Measurements from ENCODE around the gene LMF2. TPM values are rescaled to one million over a fixed set of nuclear protein-coding genes. Genes with fewer than 3 reads are reported as not detected.

LMF2 gene
- polyA plus RNA-seq, 1 donor: 48.8 TPM

GRCh38 chr22:50481045-50481439, 26.5 kb downstream of the LMF2 start:
- H3K27ac ChIP-seq (ENCODE audit: low read length): no peak overlapping the region
- H3K4me1 ChIP-seq (ENCODE audit: control insufficient read depth, insufficient read depth, low read length): peaks cover 24% of the 10 kb centered on the region
- DNase-seq: no peak
- H3K4me3 ChIP-seq (ENCODE audit: low read length): peak overlapping the region; percentile 43
- peaks cover 44% of the 10 kb centered on the region for H3K27me3 ChIP-seq (ENCODE audit: control insufficient read depth, insufficient read depth, low read length)
- WGBS (ENCODE audit: insufficient coverage, low lambda C conversion rate): no CpG with 5 or more reads among the region's 45 CpGs
- no peaks in the 10 kb centered on the region for H3K36me3 ChIP-seq (ENCODE audit: control insufficient read depth, insufficient read depth, low read length)
- H3K9me3 ChIP-seq (ENCODE audit: control insufficient read depth, low read depth, low read length): peaks cover 8% of the 10 kb centered on the region

GRCh38 chr22:50479721-50480120, 27.8 kb downstream of the LMF2 start:
- Histone ChIP-seq H3K9me3 (ENCODE audit: control insufficient read depth, low read depth, low read length) (peaks cover 8% of the 10 kb centered on the region), H3K4me3 (ENCODE audit: low read length) (no peak overlapping the region), H3K4me1 (ENCODE audit: control insufficient read depth, insufficient read depth, low read length) (peaks cover 22% of the 10 kb centered on the region), H3K27me3 (ENCODE audit: control insufficient read depth, insufficient read depth, low read length) (peaks cover 44% of the 10 kb centered on the region), H3K27ac (ENCODE audit: low read length) (no peak overlapping the region), H3K36me3 (ENCODE audit: control insufficient read depth, insufficient read depth, low read length) (no peaks in the 10 kb centered on the region)
- WGBS (ENCODE audit: insufficient coverage, low lambda C conversion rate): no CpG with 5 or more reads among the region's 11 CpGs
- DNase-seq: no peak

- DNase-seq: no peak
- WGBS (ENCODE audit: insufficient coverage, low lambda C conversion rate): no CpG with 5 or more reads among the region's 12 CpGs
- H3K4me3 ChIP-seq (ENCODE audit: low read length): no peak overlapping the region
These were observed 29.6 kb downstream of the LMF2 start for GRCh38 chr22:50477923-50478322.

DNA sequence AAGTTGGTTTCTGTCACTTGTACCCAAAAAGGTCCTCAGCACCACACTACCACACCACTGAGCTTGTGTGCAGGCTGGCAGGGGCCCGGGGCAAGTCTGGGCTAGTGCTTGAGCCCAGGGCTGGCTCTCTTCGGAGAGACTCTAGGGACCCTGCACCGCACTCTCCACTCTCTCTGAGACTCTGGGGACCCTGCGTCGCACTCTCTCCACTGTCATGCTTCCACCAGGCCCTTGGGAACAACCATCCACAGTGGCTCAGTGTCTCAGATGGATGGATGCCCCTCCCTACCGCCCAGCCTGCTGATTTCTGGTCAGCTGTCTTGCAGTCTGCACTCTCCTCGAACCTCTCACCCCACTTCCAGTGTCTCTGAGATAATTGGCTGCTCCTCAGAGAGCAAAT, 30.6 kb downstream of the LMF2 start:
- DNase-seq: no peak
- WGBS (ENCODE audit: insufficient coverage, low lambda C conversion rate): no CpG with 5 or more reads among the region's 7 CpGs

More at GRCh38 chr22:50477923-50478322, 29.6 kb downstream of the LMF2 start:
- Histone ChIP-seq H3K9me3 (ENCODE audit: control insufficient read depth, low read depth, low read length) (peaks cover 8% of the 10 kb centered on the region), H3K27me3 (ENCODE audit: control insufficient read depth, insufficient read depth, low read length) (peaks cover 44% of the 10 kb centered on the region), H3K4me1 (ENCODE audit: control insufficient read depth, insufficient read depth, low read length) (peaks cover 20% of the 10 kb centered on the region), H3K27ac (ENCODE audit: low read length) (no peak overlapping the region), H3K36me3 (ENCODE audit: control insufficient read depth, insufficient read depth, low read length) (no peaks in the 10 kb centered on the region)

DNA sequence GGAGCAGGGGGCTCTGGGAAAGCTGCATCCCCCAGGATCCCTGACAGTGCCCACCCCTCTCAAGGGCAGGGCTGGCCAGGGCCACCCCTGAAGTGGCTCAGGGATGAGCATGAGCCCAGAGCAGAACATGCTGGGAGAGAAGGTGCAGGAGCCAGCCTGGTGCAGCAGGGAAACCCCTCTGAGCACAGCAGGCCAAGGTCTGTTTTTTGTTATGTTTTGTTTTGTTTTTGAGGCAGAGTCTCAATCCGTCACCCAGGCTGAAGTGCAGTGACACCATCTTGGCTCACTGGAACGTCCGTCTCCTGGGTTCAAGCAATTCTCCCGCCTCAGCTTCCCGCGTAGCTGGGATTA, 31.9 kb downstream of the LMF2 start:
- H3K27me3 ChIP-seq (ENCODE audit: control insufficient read depth, insufficient read depth, low read length): peaks cover 29% of the 10 kb centered on the region
- H3K36me3 ChIP-seq (ENCODE audit: control insufficient read depth, insufficient read depth, low read length): peaks cover 4% of the 10 kb centered on the region
- no peak overlapping the region for H3K27ac ChIP-seq (ENCODE audit: low read length)
- no CpG with 5 or more reads among the region's 6 CpGs for WGBS (ENCODE audit: insufficient coverage, low lambda C conversion rate)
- H3K9me3 ChIP-seq (ENCODE audit: control insufficient read depth, low read depth, low read length): no peaks in the 10 kb centered on the region
- peaks cover 40% of the 10 kb centered on the region for H3K4me1 ChIP-seq (ENCODE audit: control insufficient read depth, insufficient read depth, low read length)
- H3K4me3 ChIP-seq (ENCODE audit: low read length): peak overlapping the region; percentile 69
- DNase-seq: no peak

More for the DNA sequence above, 30.6 kb downstream of the LMF2 start:
- Histone ChIP-seq H3K27ac (ENCODE audit: low read length) (no peak overlapping the region), H3K27me3 (ENCODE audit: control insufficient read depth, insufficient read depth, low read length) (peaks cover 36% of the 10 kb centered on the region), H3K9me3 (ENCODE audit: control insufficient read depth, low read depth, low read length) (peaks cover 5% of the 10 kb centered on the region), H3K4me1 (ENCODE audit: control insufficient read depth, insufficient read depth, low read length) (peaks cover 27% of the 10 kb centered on the region), H3K36me3 (ENCODE audit: control insufficient read depth, insufficient read depth, low read length) (peaks cover 2% of the 10 kb centered on the region), H3K4me3 (ENCODE audit: low read length) (no peak overlapping the region)

- DNase-seq: peak; percentile 92
- WGBS (ENCODE audit: insufficient coverage, low lambda C conversion rate): no CpG with 5 or more reads among the region's 97 CpGs
- no peaks in the 10 kb centered on the region for H3K9me3 ChIP-seq (ENCODE audit: control insufficient read depth, low read depth, low read length)
- peak within 1 kb of the TSS; percentile 61 for H3K27ac ChIP-seq (ENCODE audit: low read length)
- H3K4me3 ChIP-seq (ENCODE audit: low read length): peak within 1 kb of the TSS; percentile 72
- H3K4me1 ChIP-seq (ENCODE audit: control insufficient read depth, insufficient read depth, low read length): peaks cover 46% of the 10 kb centered on the region
- H3K36me3 ChIP-seq (ENCODE audit: control insufficient read depth, insufficient read depth, low read length): peaks cover 4% of the 10 kb centered on the region
- H3K27me3 ChIP-seq (ENCODE audit: control insufficient read depth, insufficient read depth, low read length): peaks cover 22% of the 10 kb centered on the region
These were observed 32.5 kb downstream of the LMF2 start, which contains the start of gene SBF1 for GRCh38 chr22:50474710-50475651. Gene SBF1 (minus strand): TSS chr22:50475035. CDS start chr22:50474840, 195 bp downstream.

DNA sequence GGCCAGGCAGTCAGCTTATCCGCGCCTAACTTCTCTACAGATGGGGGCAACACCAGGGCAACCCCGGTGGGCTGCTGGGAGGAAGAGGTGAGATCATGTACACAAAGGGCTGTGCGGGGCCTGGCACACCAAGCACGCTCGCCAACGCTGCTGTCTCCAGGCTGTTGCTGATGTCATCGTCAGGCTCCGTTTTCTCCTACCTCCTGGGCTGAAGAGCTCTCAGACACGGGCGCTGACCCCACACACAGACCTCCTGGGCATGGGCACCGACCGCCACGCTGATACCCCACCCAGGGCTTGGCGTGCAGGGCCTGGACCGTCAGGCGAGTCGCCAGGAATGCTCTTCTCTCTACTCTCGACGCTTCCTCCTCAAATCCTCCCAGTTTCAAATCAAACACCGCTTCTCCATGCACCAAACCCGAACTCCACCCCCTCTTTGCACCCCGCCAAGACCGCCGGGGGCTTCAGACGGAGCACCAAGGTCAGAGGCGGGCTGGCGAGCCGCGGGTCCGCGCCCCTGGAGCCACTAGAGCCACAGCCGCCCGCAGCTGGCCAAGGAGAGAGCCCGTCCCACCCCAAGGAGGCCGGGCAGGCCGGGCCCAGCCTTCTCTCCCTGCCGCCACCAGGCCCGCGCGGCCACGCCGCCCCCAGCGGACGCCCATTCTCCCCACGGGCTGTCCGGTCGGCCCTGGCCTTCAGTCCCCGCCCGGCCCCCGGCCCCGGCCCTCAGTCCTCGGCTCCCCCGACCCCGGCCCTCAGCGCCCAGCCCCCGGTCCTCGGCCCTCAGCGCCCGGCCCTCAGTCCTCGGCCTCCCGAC, 33.4 kb downstream of the LMF2 start:
- Histone ChIP-seq H3K4me1 (ENCODE audit: control insufficient read depth, insufficient read depth, low read length) (peaks cover 55% of the 10 kb centered on the region), H3K27me3 (ENCODE audit: control insufficient read depth, insufficient read depth, low read length) (peaks cover 15% of the 10 kb centered on the region), H3K27ac (ENCODE audit: low read length) (peak overlapping the region; percentile 61), H3K4me3 (ENCODE audit: low read length) (peak overlapping the region; percentile 72), H3K36me3 (ENCODE audit: control insufficient read depth, insufficient read depth, low read length) (peaks cover 5% of the 10 kb centered on the region), H3K9me3 (ENCODE audit: control insufficient read depth, low read depth, low read length) (no peaks in the 10 kb centered on the region)
- no CpG with 5 or more reads among the region's 62 CpGs for WGBS (ENCODE audit: insufficient coverage, low lambda C conversion rate)
- peak in 1 of 2 donors; percentile 59 for DNase-seq

- H3K4me3 ChIP-seq (ENCODE audit: low read length): no peak overlapping the region
- WGBS (ENCODE audit: insufficient coverage, low lambda C conversion rate): no CpG with 5 or more reads among the region's 6 CpGs
These were observed 34.4 kb downstream of the LMF2 start for GRCh38 chr22:50473088-50473487.

GRCh38 chr22:50471962-50472361, 35.5 kb downstream of the LMF2 start:
- Histone ChIP-seq H3K9me3 (ENCODE audit: control insufficient read depth, low read depth, low read length) (no peaks in the 10 kb centered on the region), H3K4me3 (ENCODE audit: low read length) (no peak overlapping the region), H3K4me1 (ENCODE audit: control insufficient read depth, insufficient read depth, low read length) (peaks cover 59% of the 10 kb centered on the region), H3K36me3 (ENCODE audit: control insufficient read depth, insufficient read depth, low read length) (peaks cover 19% of the 10 kb centered on the region), H3K27me3 (ENCODE audit: control insufficient read depth, insufficient read depth, low read length) (peaks cover 2% of the 10 kb centered on the region), H3K27ac (ENCODE audit: low read length) (no peak overlapping the region)
- no peak for DNase-seq
- WGBS (ENCODE audit: insufficient coverage, low lambda C conversion rate): no CpG with 5 or more reads among the region's 5 CpGs

More at GRCh38 chr22:50473088-50473487, 34.4 kb downstream of the LMF2 start:
- Histone ChIP-seq H3K27me3 (ENCODE audit: control insufficient read depth, insufficient read depth, low read length) (peaks cover 8% of the 10 kb centered on the region), H3K27ac (ENCODE audit: low read length) (no peak overlapping the region), H3K36me3 (ENCODE audit: control insufficient read depth, insufficient read depth, low read length) (peaks cover 9% of the 10 kb centered on the region), H3K9me3 (ENCODE audit: control insufficient read depth, low read depth, low read length) (no peaks in the 10 kb centered on the region), H3K4me1 (ENCODE audit: control insufficient read depth, insufficient read depth, low read length) (peaks cover 59% of the 10 kb centered on the region)
- DNase-seq: no peak

DNA sequence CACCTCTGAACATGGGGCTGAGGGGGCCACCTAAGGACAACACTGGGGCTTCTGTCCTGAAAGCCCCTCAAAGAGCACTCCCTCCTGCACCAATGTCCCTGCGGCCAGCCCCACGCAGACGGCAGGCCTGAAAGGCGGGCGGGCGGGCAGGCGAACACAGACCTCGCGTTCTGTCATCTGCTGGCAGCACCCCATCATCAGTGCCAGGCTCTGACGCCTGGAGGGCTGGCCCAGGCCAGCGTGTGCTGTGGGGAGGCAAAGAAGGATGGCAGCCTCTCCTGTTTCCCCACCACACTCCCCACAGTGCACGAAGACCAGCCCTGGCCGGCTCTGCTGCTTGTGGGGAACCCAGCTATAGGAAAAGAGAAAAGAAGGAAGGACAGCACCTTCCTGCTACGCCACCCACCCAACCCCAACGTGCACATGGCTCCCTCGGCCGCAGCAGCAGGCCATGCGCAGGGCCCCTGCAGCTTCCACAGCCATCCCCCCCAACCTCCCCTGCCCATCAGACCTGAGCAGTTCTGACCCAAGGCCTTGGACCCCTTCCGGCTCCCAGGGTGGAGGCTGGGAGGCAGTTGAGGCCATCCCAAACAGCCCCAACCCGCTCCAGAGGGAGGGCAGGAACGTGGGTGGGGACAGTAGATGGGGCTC, 36.2 kb downstream of the LMF2 start:
- H3K27ac ChIP-seq (ENCODE audit: low read length): peak overlapping the region; percentile 83
- H3K4me3 ChIP-seq (ENCODE audit: low read length): no peak overlapping the region
- no peaks in the 10 kb centered on the region for H3K27me3 ChIP-seq (ENCODE audit: control insufficient read depth, insufficient read depth, low read length)
- H3K9me3 ChIP-seq (ENCODE audit: control insufficient read depth, low read depth, low read length): no peaks in the 10 kb centered on the region
- no peak for DNase-seq
- H3K4me1 ChIP-seq (ENCODE audit: control insufficient read depth, insufficient read depth, low read length): peaks cover 59% of the 10 kb centered on the region
- WGBS (ENCODE audit: insufficient coverage, low lambda C conversion rate): no CpG with 5 or more reads among the region's 21 CpGs
- H3K36me3 ChIP-seq (ENCODE audit: control insufficient read depth, insufficient read depth, low read length): peaks cover 25% of the 10 kb centered on the region
